Measurements from ENCODE around the gene MS4A10. TPM values are rescaled to one million over a fixed set of nuclear protein-coding genes. Genes with fewer than 3 reads are reported as not detected.
"Not testable (repeated sequence)": the region's sequence is repeated elsewhere in the genome, so short reads cannot be mapped to it uniquely, and the experiment has no call there.

Gene MS4A10
- total RNA-seq, 1 experiment from 2014 or later, result not detected

DNA sequence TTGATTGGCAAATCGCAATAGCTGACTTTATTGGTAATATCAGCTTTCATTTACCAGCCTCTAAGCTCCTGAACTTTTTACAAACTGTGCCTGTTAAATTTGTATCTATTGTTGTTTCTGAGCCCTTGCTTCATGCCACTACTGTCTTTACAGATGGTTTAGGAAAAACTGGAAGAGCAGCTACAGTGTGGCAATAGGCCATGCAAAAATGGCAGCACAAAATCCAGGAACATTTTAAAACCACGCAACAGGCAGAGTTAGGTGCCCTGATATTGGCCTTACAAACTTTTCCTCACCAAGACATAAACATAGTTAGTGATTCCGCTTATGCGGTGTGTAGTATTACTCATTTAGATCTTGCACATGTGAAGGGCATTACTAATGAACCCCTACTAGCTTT, 26.5 kb upstream of the MS4A10 start:
- H3K27ac ChIP-seq; H3K36me3 ChIP-seq; H3K4me1 ChIP-seq (replicated peaks); H3K9me3 ChIP-seq (replicated peaks); DNase-seq (ENCODE audit: low read depth in 1 of 2, low spot score in 2 of 2); H3K4me3 ChIP-seq: not testable (repeated sequence)
- H3K27me3 ChIP-seq (replicated peaks), result peaks cover 24% of the 10 kb centered on the region

DNA sequence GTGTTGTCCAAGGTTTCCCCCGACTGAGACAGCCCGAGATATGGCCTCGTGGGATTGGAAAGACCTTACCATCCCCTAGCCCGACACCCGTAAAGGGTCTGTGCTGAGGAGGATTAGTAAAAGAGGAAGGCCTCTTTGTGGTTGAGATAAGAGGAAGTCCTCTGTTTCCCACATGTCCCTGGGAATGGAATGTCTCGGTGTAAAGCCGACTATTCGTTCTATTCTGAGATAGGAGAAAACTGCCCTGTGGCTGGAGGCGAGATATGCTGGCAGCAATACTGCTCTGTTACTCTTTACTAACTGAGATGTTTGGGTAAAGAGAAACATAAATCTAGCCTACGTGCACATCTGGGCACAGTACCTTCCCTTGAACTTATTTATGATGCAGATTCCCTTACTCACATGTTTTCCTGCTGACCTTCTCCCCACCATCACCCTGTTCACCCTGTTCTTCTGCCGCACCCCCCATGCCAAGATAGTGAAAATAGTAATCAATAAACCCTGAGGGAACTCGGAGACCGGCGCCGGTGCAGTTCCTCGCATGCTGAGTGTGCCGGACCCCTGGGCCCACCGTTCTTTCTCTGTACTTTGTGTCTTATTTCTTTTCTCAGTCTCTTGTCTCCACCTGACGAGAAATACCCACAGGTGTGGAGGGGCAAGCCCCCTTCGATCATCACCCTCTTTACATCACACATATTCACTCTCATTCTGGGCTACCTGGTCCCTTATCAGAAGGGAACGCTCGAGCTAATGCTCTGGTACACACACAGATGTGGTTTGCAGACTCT, 25.5 kb upstream of the MS4A10 start:
- H3K4me3 ChIP-seq; H3K4me1 ChIP-seq (replicated peaks); H3K36me3 ChIP-seq; H3K27ac ChIP-seq; H3K9me3 ChIP-seq (replicated peaks); DNase-seq (ENCODE audit: low read depth in 1 of 2, low spot score in 2 of 2): not testable (repeated sequence)
- peaks cover 24% of the 10 kb centered on the region for H3K27me3 ChIP-seq (replicated peaks)

DNA sequence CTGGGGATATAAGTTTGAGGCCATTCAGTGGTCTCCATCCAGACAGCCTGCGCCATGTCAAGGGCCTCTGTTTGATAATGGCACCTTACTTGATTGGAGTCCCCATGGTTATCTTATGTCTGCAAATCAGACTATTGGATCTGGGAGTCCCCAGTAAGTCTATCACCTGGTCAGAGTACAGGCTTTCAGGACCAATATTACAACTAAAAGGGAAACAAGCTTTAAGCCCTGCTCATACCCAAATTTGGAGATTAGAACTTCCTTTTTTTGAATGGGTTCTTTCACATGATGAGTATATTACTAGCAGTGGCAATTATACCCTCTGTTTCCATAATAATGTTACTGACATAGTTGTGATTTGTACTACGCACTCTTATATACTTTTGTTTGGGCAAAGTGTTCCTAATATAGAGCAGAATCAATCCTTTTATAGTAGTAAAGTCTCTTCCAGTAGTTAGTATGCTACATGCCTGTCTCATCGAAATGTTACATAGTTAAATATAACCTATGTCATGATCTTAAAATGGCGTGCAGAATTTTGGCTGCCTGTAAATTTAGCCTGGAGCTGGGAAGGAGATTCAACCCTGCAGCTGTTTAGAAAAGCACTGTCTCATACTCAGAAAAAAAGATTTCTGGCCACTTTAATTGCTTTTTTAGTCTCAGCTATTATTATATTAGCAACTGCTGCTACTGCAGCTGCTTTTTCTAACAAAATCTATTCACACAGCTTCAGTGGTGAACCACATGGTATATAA, 23.5 kb upstream of the MS4A10 start:
- DNase-seq (ENCODE audit: low read depth in 1 of 2, low spot score in 2 of 2), result no peak
- Histone ChIP-seq H3K27me3 (replicated peaks) (peaks cover 24% of the 10 kb centered on the region), H3K4me1 (replicated peaks) (no peaks in the 10 kb centered on the region), H3K9me3 (replicated peaks) (no peaks in the 10 kb centered on the region), H3K4me3 (no peak overlapping the region), H3K36me3 (no peaks in the 10 kb centered on the region), H3K27ac (no peak overlapping the region)

DNA sequence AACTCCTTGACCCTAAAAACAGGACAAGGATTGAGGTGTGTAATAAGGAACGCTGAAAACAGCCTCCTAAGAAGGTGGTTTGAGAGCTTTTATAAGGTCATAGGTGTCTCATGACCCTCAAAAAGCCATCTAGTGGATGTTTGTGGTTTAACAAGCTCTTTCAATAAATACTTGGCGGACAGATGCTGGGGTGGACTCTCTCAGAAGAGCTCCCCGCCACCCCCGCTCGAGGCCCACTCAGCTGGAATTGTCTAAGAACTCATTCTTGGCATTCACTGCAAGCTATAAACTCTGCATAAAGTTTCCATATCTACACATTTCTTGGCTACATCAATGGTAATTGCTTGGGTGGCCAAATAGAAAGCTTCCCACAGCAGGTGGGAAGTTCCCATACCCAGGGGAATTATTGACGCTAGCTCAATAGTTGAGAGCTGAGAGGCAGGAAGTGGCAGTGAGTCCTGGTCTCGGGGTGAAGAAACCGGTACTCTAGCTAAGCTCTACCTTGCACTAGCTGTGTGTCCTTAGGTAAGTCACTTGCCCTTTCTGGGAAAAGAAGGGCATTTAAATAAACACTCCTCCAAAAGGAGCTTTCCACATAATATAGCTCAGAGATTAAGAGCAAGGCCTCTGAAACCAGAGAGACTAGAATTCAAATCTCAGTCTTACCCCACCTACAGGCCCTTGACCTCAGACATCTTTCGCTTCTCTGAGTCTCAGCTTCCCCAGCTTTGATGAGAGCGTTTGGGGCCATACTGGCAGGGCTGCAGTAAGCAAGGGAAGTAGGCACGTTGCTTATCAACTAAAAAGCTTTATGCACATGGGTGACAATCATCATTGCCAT, 22.1 kb upstream of the MS4A10 start:
- H3K27me3 ChIP-seq (replicated peaks), result peaks cover 24% of the 10 kb centered on the region
- H3K4me1 ChIP-seq (replicated peaks), result no peaks in the 10 kb centered on the region
- no peak for DNase-seq (ENCODE audit: low read depth in 1 of 2, low spot score in 2 of 2)
- no peak overlapping the region for H3K4me3 ChIP-seq
- no peaks in the 10 kb centered on the region for H3K9me3 ChIP-seq (replicated peaks)
- no peak overlapping the region for H3K27ac ChIP-seq
- no peaks in the 10 kb centered on the region for H3K36me3 ChIP-seq

DNA sequence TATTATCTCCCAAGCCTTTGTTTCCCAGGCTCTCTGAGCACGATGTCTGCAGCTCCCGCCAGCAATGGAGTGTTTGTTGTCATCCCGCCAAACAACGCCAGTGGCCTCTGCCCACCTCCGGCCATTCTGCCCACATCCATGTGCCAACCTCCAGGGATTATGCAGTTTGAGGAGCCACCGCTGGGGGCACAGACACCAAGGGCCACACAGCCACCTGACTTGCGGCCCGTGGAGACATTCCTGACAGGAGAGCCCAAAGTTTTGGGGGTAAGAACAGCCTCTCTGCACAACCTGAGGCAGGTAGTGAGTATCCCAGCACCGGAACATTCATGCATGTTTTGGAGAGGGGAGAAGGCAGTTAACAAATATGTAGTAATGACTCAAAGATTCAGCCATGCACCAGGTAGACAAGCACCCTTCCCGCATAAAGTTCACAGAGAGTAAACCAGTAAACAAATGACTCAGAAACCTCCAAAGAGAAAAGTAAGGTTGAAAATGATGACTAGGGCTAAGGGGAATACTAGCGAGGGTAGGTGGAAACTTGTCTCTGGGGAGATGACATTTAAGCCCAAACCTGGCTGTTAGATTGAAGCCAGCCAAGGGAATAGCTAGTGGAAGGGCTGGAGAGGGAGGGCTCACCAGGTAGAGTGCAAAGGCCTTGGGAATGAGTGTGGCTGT, 21.3 kb upstream of the MS4A10 start:
- H3K9me3 ChIP-seq (replicated peaks), result no peaks in the 10 kb centered on the region
- H3K4me1 ChIP-seq (replicated peaks), result no peaks in the 10 kb centered on the region
- H3K36me3 ChIP-seq, result no peaks in the 10 kb centered on the region
- H3K4me3 ChIP-seq, result no peak overlapping the region
- peaks cover 22% of the 10 kb centered on the region for H3K27me3 ChIP-seq (replicated peaks)
- no peak for DNase-seq (ENCODE audit: low read depth in 1 of 2, low spot score in 2 of 2)
- H3K27ac ChIP-seq, result no peak overlapping the region

DNA sequence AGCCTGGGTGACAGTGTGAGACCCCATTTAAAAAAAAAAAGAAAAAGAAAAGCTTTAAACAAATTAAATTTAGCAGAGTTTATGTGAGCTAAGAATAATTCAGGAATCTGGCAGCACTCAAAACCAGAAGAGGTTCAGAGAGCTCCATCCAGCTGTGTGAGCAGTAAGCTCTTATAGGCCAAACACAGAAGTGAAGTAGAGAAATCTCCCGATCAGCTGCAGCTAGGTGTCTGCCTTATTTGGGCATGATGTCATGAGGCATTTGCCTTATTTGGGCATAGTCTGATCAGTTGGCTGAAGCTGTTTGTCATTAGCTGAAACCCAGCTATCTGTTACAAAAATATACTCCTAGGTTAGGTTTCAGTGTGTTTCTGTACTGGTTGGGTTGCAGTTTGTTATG, 20.3 kb upstream of the MS4A10 start:
- H3K36me3 ChIP-seq, result no peaks in the 10 kb centered on the region
- H3K27me3 ChIP-seq (replicated peaks), result peaks cover 21% of the 10 kb centered on the region
- no peaks in the 10 kb centered on the region for H3K4me1 ChIP-seq (replicated peaks)
- DNase-seq (ENCODE audit: low read depth in 1 of 2, low spot score in 2 of 2), result no peak
- H3K27ac ChIP-seq, result no peak overlapping the region
- H3K9me3 ChIP-seq (replicated peaks), result no peaks in the 10 kb centered on the region
- H3K4me3 ChIP-seq, result no peak overlapping the region

DNA sequence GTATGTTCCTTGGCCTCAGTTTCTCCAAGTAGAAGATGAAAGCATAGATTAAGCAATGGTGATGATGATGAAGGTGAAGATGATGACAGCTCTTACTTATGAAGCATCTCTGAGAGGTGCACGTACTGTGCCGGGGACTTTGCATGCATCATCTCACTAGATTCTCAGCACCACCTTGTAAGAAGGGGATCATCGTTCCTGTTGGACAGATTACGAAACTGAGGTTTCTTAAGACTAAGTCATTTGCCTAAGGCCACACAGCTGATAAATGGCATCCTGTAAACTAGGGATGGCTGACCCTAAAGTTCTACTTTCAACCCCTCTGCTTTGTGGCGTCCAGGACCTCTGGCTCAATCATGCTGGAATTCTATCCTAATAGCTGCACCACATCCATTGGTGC, 19.8 kb upstream of the MS4A10 start:
- no peaks in the 10 kb centered on the region for H3K4me1 ChIP-seq (replicated peaks)
- no peak overlapping the region for H3K27ac ChIP-seq
- H3K4me3 ChIP-seq, result no peak overlapping the region
- peaks cover 18% of the 10 kb centered on the region for H3K27me3 ChIP-seq (replicated peaks)
- H3K36me3 ChIP-seq, result no peaks in the 10 kb centered on the region
- no peaks in the 10 kb centered on the region for H3K9me3 ChIP-seq (replicated peaks)
- DNase-seq (ENCODE audit: low read depth in 1 of 2, low spot score in 2 of 2), result no peak

DNA sequence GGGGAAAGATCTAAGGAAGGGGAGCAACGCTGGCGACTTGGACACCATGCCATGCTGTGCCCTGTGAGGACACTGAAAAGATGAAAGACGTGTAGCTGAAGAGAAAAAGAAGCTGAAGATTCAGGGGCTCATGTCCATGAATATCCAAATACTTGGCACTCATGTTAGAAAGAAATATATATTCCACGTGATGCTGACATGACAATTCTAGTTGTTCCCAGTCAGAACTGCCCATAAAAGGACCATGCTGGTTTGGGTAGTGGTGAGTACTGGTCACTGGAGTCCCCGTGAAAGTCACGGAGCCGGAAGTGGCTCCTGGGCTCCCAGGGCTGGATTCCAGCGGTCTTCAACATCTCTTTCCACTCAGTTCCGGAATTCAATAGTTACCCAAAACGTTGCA, 18.6 kb upstream of the MS4A10 start:
- peaks cover 14% of the 10 kb centered on the region for H3K27me3 ChIP-seq (replicated peaks)
- no peak for DNase-seq (ENCODE audit: low read depth in 1 of 2, low spot score in 2 of 2)
- H3K27ac ChIP-seq, result no peak overlapping the region
- H3K9me3 ChIP-seq (replicated peaks), result no peaks in the 10 kb centered on the region
- H3K4me1 ChIP-seq (replicated peaks), result no peaks in the 10 kb centered on the region
- H3K4me3 ChIP-seq, result no peak overlapping the region
- H3K36me3 ChIP-seq, result no peaks in the 10 kb centered on the region

DNA sequence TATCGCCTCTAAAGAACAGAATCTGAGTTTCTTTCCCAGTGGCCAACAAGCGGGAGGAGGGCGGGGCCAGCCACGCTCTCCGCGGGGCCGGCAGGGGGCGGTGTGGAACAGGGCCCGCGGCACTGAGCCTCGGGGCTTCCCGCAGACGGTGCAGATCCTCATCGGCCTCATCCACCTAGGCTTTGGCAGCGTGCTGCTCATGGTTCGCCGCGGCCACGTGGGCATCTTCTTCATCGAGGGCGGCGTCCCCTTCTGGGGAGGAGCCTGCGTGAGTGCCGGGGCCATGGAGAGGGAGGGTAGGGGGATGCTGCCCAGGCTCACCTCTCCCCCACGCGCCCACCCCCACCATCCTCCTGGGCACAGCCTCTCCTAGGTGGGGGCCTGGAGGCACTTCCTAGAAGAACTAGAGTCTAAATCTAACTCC, 17.7 kb upstream of the MS4A10 start:
- H3K27me3 ChIP-seq (replicated peaks), result peaks cover 9% of the 10 kb centered on the region
- no peak overlapping the region for H3K4me3 ChIP-seq
- H3K36me3 ChIP-seq, result no peaks in the 10 kb centered on the region
- H3K27ac ChIP-seq, result no peak overlapping the region
- no peaks in the 10 kb centered on the region for H3K4me1 ChIP-seq (replicated peaks)
- no peak for DNase-seq (ENCODE audit: low read depth in 1 of 2, low spot score in 2 of 2)
- no peaks in the 10 kb centered on the region for H3K9me3 ChIP-seq (replicated peaks)

DNA sequence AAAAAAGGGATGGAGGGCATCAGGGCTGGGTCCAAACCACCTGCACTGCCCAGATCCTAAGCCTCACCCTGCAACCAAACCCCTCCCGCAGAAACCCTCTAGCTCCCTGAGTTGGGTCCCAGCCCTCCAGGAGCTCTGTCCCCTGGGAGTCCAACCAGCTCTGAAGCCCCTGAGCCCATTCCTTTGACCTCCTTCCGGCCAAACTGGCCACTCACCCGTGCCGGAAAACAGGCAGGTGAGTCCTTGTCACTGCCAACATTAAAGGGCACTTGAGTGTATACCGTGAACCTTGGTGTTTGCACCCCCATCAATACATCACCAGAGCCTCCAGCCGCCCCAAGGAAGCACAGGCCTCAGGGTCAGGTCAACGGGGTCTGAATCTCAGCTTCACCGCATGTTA, 16.9 kb upstream of the MS4A10 start:
- H3K36me3 ChIP-seq, result no peaks in the 10 kb centered on the region
- DNase-seq (ENCODE audit: low read depth in 1 of 2, low spot score in 2 of 2), result no peak
- no peaks in the 10 kb centered on the region for H3K9me3 ChIP-seq (replicated peaks)
- peaks cover 4% of the 10 kb centered on the region; the same call in 1 of the 2 replicates for H3K27me3 ChIP-seq (replicated peaks)
- H3K4me1 ChIP-seq (replicated peaks), result no peaks in the 10 kb centered on the region
- no peak overlapping the region for H3K4me3 ChIP-seq
- H3K27ac ChIP-seq, result no peak overlapping the region

DNA sequence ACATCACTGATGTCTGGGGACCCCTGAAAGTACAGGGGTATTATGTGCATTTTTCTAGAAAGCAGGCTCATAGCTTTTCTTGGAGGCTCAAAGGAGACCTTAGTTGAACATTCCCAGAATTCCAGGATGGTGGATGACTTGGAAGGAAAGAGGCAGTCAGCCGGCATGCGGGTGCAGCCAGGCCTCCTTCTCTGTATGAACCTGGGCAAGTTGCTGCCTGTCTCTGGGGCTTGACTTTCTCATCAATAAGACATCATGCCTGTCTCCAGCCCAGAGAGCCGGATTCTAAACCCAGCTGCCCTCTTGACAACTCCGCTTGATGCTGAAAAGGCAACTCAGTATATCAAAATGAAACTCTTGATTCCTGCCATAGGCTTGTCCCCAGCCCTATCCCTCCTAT, 15.9 kb upstream of the MS4A10 start:
- H3K27me3 ChIP-seq (replicated peaks), result peaks cover 4% of the 10 kb centered on the region; the same call in 1 of the 2 replicates
- H3K4me3 ChIP-seq, result no peak overlapping the region
- H3K4me1 ChIP-seq (replicated peaks), result no peaks in the 10 kb centered on the region
- H3K9me3 ChIP-seq (replicated peaks), result no peaks in the 10 kb centered on the region
- no peak for DNase-seq (ENCODE audit: low read depth in 1 of 2, low spot score in 2 of 2)
- H3K36me3 ChIP-seq, result no peaks in the 10 kb centered on the region
- H3K27ac ChIP-seq, result no peak overlapping the region

DNA sequence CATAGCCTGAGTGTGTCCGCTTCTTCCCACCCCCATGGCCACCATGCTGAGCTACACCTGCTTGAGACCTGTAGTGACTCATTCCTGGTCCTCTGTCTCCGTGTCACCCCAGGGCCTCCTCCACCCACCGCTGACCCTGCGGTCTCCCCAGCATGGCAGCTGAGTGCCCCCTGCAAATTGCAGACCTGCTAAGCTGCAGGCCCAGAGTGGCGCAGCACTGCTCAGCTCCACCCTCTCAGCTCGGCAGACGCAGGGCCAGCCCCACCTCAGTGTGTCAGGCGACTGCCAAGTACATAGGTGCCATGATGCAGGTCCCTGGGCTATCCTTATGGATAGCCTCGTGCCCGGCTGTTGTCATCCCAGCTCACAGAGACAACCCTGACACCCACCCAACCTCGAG, 15.3 kb upstream of the MS4A10 start:
- H3K4me3 ChIP-seq, result no peak overlapping the region

DNA sequence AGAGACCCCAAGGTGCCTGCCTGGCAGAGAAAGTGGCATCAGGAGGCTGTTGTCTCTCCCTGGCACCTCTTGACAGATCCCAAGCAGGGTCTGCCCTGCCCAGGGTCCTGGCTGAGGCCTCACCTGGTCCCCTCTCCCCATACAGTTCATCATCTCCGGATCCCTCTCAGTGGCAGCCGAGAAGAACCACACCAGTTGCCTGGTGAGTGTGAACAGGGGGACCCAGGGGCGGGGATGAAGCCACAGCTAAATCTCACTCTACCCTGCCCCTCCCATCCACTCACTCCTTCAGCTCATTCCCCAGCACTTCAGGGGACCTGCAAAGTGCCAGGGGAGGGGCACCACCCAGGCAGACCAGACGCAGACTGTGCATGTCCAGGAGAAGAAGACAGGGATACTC, 14.0 kb upstream of the MS4A10 start:
- Histone ChIP-seq H3K4me1 (replicated peaks) (peaks cover 7% of the 10 kb centered on the region), H3K27ac (no peak overlapping the region), H3K36me3 (no peaks in the 10 kb centered on the region), H3K9me3 (replicated peaks) (no peaks in the 10 kb centered on the region), H3K27me3 (replicated peaks) (peaks cover 4% of the 10 kb centered on the region; the same call in 1 of the 2 replicates), H3K4me3 (no peak overlapping the region)
- no peak for DNase-seq (ENCODE audit: low read depth in 1 of 2, low spot score in 2 of 2)

More for the DNA sequence above, 15.3 kb upstream of the MS4A10 start:
- no peaks in the 10 kb centered on the region for H3K4me1 ChIP-seq (replicated peaks)
- no peak overlapping the region for H3K27ac ChIP-seq
- DNase-seq (ENCODE audit: low read depth in 1 of 2, low spot score in 2 of 2), result no peak
- no peaks in the 10 kb centered on the region for H3K9me3 ChIP-seq (replicated peaks)
- H3K36me3 ChIP-seq, result no peaks in the 10 kb centered on the region
- H3K27me3 ChIP-seq (replicated peaks), result peaks cover 4% of the 10 kb centered on the region; the same call in 1 of the 2 replicates
